ENCODE results near the gene LRRC1. TPM values are rescaled to one million over a fixed set of nuclear protein-coding genes. Genes with fewer than 3 reads are reported as not detected.
A peak's percentile ranks its signal among the peaks of the same experiment; 100 is the strongest.

The LRRC1 gene
- total and polyA plus RNA-seq, 2 of the 13 experiments (the other 11 are each of a cell fraction or from before 2014, with no cell fraction given): 15.6 to 27.7 TPM

DNA sequence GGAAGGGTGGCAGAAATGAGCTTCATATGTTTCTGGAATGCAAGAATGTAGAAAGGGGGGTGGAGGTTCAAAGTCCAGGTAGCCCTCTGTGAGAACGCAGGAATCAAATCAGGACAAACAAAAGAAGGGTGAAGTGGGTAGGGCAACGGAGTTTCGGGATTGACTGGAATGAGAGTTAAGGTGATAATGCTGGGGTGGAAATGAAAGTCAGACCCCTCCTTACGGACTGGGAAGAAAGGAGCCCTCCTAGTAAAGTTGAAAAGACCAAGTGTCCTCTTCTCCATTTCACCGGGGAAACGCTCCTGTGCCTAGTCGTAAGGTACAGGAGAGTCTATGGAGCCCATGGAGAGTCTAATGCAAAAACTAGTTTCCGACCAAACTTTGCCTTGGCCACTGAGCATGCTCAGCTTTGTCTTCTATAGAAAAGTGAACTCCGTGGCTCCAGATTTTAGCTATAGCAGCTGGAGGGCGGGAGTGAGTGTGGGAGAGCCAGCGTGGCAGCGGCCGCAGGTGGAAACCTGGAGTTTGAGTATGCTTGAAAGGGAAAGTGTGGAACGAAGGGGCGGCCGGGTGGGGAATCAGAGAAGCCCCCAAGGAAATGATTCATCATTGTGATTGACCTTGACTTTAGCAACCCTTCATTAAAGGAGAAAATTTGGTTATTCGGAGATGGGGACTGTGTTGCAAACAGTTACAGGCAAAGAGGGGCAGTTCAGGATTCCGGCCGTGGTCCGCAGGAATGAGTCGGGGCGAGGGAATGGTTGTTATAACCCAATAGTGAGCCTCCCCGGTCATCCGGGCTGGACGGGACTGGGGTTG, 1.3 kb upstream of the LRRC1 start (continued):
- no peak; the same call in 1 of the 2 replicates for TF ChIP-seq ZNF563 (CRISPR knock-in tag; IDR thresholded peaks at IDR 0.05)
- no peak for TF ChIP-seq ZSCAN12 (CRISPR knock-in tag; IDR thresholded peaks at IDR 0.05)
- TF ChIP-seq PAX8 (CRISPR knock-in tag; IDR thresholded peaks at IDR 0.05; ENCODE audit: borderline replicate concordance): 0 out of 2 replicates have a peak, but pooled peaks have one; percentile 11
- peak; percentile 71; the same call in 1 of the 2 replicates for TF ChIP-seq SP5 (CRISPR knock-in tag; IDR thresholded peaks at IDR 0.05; ENCODE audit: borderline replicate concordance, low read depth)
- 0 out of 2 replicates have a peak, but pooled peaks have one; percentile 32 for TF ChIP-seq NFKB2 (CRISPR knock-in tag; IDR thresholded peaks at IDR 0.05; ENCODE audit: borderline replicate concordance)
- TF ChIP-seq ARNTL (CRISPR knock-in tag; IDR thresholded peaks at IDR 0.05): no peak
- no peak for TF ChIP-seq ZNF121 (CRISPR knock-in tag; IDR thresholded peaks at IDR 0.05)
- no peak for TF ChIP-seq GABPA (IDR thresholded peaks at IDR 0.05; ENCODE audit: low read depth, low read length)
- peak; percentile 53; the same call in 1 of the 2 replicates for TF ChIP-seq GABPA (CRISPR knock-in tag; IDR thresholded peaks at IDR 0.05; ENCODE audit: low read depth)
- TF ChIP-seq, protein P1, sequence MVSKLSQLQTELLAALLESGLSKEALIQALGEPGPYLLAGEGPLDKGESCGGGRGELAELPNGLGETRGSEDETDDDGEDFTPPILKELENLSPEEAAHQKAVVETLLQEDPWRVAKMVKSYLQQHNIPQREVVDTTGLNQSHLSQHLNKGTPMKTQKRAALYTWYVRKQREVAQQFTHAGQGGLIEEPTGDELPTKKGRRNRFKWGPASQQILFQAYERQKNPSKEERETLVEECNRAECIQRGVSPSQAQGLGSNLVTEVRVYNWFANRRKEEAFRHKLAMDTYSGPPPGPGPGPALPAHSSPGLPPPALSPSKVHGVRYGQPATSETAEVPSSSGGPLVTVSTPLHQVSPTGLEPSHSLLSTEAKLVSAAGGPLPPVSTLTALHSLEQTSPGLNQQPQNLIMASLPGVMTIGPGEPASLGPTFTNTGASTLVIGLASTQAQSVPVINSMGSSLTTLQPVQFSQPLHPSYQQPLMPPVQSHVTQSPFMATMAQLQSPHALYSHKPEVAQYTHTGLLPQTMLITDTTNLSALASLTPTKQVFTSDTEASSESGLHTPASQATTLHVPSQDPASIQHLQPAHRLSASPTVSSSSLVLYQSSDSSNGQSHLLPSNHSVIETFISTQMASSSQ (IDR thresholded peaks at IDR 0.05; ENCODE audit: low read depth): no peak
- TF ChIP-seq, protein P1 (CRISPR knock-in tag; IDR thresholded peaks at IDR 0.05; ENCODE audit: borderline replicate concordance): peak; percentile 56; the same call in 1 of the 2 replicates
- TF ChIP-seq MAZ (IDR thresholded peaks at IDR 0.05; ENCODE audit: borderline replicate concordance, low read depth, low read length): no peak; the same call in 1 of the 2 replicates
- TF ChIP-seq MAZ (CRISPR knock-in tag; IDR thresholded peaks at IDR 0.05; ENCODE audit: low read depth): peak; percentile 26
- TF ChIP-seq KDM6A (CRISPR knock-in tag; IDR thresholded peaks at IDR 0.05; ENCODE audit: low read depth): peak; percentile 78
- TF ChIP-seq KLF15 (CRISPR knock-in tag; IDR thresholded peaks at IDR 0.05; ENCODE audit: borderline replicate concordance): no peak
- TF ChIP-seq BCL6 (CRISPR knock-in tag; IDR thresholded peaks at IDR 0.05): peak; percentile 98
- TF ChIP-seq, protein P2, sequence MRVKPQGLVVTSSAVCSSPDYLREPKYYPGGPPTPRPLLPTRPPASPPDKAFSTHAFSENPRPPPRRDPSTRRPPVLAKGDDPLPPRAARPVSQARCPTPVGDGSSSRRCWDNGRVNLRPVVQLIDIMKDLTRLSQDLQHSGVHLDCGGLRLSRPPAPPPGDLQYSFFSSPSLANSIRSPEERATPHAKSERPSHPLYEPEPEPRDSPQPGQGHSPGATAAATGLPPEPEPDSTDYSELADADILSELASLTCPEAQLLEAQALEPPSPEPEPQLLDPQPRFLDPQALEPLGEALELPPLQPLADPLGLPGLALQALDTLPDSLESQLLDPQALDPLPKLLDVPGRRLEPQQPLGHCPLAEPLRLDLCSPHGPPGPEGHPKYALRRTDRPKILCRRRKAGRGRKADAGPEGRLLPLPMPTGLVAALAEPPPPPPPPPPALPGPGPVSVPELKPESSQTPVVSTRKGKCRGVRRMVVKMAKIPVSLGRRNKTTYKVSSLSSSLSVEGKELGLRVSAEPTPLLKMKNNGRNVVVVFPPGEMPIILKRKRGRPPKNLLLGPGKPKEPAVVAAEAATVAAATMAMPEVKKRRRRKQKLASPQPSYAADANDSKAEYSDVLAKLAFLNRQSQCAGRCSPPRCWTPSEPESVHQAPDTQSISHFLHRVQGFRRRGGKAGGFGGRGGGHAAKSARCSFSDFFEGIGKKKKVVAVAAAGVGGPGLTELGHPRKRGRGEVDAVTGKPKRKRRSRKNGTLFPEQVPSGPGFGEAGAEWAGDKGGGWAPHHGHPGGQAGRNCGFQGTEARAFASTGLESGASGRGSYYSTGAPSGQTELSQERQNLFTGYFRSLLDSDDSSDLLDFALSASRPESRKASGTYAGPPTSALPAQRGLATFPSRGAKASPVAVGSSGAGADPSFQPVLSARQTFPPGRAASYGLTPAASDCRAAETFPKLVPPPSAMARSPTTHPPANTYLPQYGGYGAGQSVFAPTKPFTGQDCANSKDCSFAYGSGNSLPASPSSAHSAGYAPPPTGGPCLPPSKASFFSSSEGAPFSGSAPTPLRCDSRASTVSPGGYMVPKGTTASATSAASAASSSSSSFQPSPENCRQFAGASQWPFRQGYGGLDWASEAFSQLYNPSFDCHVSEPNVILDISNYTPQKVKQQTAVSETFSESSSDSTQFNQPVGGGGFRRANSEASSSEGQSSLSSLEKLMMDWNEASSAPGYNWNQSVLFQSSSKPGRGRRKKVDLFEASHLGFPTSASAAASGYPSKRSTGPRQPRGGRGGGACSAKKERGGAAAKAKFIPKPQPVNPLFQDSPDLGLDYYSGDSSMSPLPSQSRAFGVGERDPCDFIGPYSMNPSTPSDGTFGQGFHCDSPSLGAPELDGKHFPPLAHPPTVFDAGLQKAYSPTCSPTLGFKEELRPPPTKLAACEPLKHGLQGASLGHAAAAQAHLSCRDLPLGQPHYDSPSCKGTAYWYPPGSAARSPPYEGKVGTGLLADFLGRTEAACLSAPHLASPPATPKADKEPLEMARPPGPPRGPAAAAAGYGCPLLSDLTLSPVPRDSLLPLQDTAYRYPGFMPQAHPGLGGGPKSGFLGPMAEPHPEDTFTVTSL (CRISPR knock-in tag; IDR thresholded peaks at IDR 0.05; ENCODE audit: borderline replicate concordance): 0 out of 2 replicates have a peak, but pooled peaks have one; percentile 57
- 0 out of 2 replicates have a peak, but pooled peaks have one; percentile 44 for TF ChIP-seq KMT2A (CRISPR knock-in tag; IDR thresholded peaks at IDR 0.05)
- TF ChIP-seq POLR2G (IDR thresholded peaks at IDR 0.05; ENCODE audit: low read depth, low read length): peak; percentile 68
- TF ChIP-seq KMT2B (CRISPR knock-in tag; IDR thresholded peaks at IDR 0.05): 0 out of 2 replicates have a peak, but pooled peaks have one; percentile 52

All from HepG2 (cell line).